WI38 (cell line): Measurements from ENCODE around the gene RPH3AL.

Experiments used
- H3K4me3 ChIP-seq: 2 replicates; pipeline ENCODE4 v1.5.1; 2011; ENCODE audit warnings: low read depth, mild to moderate bottlenecking, control low read depth, low read length
- CTCF ChIP-seq: IDR thresholded peaks from 2 replicates; pipeline ENCODE4 v1.5.1; 2012; ENCODE audit warnings: low read depth, mild to moderate bottlenecking, control low read depth, low read length

The RPH3AL gene

GRCh38 chr17:326010-326621, 26.5 kb downstream of the RPH3AL start:
- no peak for TF ChIP-seq CTCF
- H3K4me3 ChIP-seq: no peak overlapping the region

DNA sequence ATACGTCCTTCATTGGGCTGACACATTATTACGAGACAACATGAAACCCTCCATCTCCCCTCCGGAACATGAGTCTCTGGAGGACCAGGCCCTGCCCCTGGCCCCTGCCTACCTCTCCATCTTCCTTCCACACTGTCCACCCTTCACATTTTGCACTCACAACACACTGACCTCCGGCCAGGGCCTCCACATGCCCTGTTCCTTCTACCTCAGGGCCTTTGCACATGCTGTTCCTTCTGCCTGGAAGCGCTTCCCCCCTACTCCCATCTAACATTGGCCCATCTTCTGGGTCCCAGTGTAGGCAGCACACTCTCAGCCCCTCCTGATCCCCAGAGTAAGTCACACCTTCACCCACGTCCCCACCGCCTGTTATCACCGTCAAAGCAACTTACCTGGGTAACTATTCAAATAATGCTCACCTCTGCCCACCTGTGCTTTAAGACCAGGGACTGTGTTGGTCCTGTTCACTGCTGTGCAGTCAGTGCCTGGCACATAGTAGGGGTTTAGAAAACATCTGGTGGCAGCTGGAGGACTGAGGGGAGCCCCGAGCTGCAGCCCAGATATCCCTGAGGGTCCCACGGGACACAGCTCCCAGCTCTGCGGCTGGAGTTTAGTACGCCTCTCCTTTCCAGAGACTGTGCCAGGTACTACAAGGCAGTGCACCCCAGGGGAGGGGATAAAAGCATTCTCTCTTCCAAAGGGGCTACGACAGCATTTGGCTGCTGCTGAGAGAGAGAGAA, 27.2 kb downstream of the RPH3AL start:
- no peak for TF ChIP-seq CTCF
- H3K4me3 ChIP-seq: no peak overlapping the region

DNA sequence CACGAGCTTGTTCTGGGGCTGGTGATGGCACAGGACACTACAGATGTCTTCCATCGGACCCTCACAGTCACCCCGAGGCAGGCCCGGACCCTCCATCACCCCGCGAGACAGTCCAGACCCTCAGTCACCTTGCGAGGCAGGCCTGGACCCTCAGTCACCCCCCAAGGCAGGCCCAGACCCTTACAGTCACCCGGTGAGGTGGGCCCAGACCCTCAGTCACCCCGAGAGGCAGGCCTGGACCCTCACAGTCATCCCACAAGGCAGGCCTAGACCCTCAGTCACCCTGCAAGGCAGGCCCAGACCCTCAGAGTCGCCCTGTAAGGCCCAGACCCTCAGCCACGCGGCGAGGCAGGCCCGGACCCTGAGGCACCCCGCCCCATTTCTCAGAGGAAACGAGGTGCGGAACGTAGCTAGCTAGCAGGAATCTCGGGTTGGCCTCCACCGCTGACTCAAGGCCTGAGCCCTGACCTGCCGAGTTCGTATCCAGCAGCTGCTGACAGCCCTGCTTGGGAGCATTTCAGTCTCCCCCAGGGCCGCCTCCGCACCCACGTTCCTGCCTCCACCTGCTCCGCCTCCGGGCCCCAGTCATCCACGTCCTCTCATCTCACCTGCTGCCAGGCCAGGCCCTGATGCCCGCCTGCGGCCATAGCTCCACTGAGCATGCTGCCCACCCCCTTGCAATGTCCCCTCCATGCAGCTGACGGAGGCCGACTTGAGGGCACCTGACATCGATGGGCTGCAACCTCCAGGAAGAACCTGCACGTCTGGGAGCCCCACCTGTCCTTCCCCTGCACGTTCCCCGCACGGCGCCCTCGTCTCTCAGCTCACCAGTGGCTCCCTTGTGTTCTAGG, 28.7 kb downstream of the RPH3AL start:
- no peak overlapping the region for H3K4me3 ChIP-seq
- no peak for TF ChIP-seq CTCF

DNA sequence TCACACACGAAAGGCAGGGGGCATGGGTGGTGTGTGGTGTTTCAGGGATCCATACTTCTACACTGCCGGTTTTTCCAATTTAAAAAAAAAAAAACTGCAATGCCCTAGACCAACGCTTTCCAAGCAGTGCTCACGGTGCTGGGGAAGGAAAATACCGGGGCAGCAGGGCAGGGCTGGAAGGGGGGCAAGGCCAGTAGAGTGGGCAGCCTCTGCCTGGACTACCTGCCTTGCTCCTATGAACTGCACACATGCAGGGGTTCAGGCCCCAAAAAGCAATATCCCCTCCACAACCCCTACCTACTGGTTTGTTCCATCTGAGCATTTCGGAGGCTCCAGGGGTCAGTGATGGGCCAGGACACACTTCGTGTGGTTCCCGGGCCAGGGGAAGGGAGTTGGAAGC, 29.4 kb downstream of the RPH3AL start:
- no peak overlapping the region for H3K4me3 ChIP-seq
- no peak for TF ChIP-seq CTCF

GRCh38 chr17:322006-322780, 30.4 kb downstream of the RPH3AL start:
- TF ChIP-seq CTCF: no peak
- H3K4me3 ChIP-seq: no peak overlapping the region

DNA sequence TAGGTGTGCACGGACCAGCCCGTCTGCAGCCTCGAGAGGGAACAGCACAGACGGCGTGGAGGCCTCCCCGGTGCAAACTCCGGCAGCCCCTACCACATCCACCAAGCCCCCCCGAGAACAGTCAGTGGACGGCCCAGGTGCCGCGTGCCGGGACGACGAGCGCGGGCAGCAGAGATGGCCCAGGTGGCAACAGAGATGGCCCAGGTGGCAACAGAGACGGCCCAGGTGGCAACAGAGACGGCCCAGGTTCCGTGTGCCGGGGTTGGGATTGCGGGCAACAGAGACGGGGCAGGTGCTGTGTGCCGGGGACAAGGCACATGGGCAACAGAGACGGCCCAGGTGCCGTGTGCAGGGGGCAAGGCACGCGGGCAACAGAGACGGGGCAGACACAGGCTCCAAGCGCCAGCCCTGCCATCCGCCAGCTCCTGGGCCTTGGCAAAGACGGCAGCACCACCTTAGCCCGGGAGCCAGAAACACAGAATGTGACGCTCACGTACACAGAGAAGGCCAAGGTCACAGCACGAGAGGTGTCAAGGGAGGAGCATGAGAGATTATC, 31.1 kb downstream of the RPH3AL start:
- TF ChIP-seq CTCF: no peak
- H3K4me3 ChIP-seq: no peak overlapping the region
